GM12864 (cell line): Measurements from ENCODE around the gene EMCN.
"Not testable (repeated sequence)": the region's sequence is repeated elsewhere in the genome, so short reads cannot be mapped to it uniquely, and the experiment has no call there.

Experiments used
- DNase-seq: peaks from one replicate; pipeline ENCODE4 v3.0.0-alpha.2; 2011; ENCODE audit warnings: low read depth
- H3K4me3 ChIP-seq: 2 replicates; pipeline ENCODE4 v1.5.1; 2011; ENCODE audit warnings: mild to moderate bottlenecking, low read depth, low read length, control low read depth
- CTCF ChIP-seq: IDR thresholded peaks from 2 replicates; pipeline ENCODE4 v1.5.1; 2011; ENCODE audit warnings: low read depth, mild to moderate bottlenecking, moderate library complexity, low read length, control low read depth, inconsistent platforms; ENCODE audit errors: missing control alignments

EMCN gene

DNA sequence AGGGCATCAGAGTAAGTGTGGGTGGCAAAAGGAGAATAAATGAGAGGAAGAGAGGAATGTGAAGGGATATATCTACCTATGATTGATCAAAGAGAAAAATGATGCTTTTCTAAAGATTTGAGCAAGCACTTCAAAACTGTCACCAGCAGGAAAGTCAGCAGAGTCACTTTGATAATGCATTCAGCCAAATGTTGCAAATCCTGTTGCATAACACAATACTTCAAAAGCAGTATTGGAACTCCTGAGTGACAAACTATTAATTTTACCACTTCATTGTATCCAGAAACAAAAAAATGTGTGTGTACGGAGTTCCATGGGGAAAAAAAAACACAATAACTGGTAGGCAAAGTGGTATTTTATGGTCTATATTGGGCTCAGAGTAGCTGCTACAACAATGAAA is 160.3 kb downstream of the EMCN start:
- no peak for DNase-seq

DNA sequence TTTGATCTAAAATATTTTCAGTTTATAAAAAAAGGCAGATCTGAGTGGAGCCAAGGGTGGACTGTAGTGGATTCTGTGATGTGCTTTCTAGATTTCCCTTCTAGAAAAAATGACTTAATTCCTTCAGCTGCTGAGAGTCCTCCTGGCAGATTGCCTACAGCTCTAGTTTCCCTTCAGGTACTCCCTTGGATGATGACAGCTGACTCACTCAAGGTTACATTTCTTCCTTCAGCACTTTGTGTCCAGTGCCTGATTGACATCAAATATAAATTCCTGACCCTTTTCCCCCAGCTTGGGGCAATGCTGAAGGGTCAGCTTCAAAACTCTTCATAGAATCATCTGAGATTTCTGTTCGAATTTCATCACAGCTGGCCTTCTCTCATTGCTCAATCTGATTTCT is 161.7 kb downstream of the EMCN start:
- H3K4me3 ChIP-seq: no peak overlapping the region
- TF ChIP-seq CTCF: no peak
- DNase-seq: no peak

More for the DNA sequence above, 160.3 kb downstream of the EMCN start:
- TF ChIP-seq CTCF: no peak
- H3K4me3 ChIP-seq: no peak overlapping the region

DNA sequence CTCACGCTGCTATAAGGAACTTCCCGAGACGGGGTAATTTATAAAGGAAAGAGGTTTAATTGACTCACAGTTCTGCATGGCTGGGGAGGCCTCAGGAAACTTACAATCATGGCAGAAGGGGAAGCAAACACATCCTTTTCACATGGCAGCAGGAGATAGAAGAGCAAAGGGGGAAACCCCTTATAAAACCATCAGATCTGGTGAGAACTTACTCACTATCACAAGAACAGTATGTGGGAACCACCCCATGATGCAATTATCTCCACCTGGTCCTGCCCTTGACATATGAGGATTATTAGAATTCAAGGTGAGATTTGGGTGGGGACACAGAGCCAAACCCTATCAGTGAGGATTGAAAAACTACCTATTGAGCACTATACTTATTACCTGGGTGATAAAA is 165.5 kb downstream of the EMCN start:
- H3K4me3 ChIP-seq, DNase-seq: not testable (repeated sequence)

- H3K4me3 ChIP-seq: no peak overlapping the region
- DNase-seq: no peak
- TF ChIP-seq CTCF: no peak
These were observed 169.3 kb downstream of the EMCN start for GRCh38 chr4:100348473-100348872.

DNA sequence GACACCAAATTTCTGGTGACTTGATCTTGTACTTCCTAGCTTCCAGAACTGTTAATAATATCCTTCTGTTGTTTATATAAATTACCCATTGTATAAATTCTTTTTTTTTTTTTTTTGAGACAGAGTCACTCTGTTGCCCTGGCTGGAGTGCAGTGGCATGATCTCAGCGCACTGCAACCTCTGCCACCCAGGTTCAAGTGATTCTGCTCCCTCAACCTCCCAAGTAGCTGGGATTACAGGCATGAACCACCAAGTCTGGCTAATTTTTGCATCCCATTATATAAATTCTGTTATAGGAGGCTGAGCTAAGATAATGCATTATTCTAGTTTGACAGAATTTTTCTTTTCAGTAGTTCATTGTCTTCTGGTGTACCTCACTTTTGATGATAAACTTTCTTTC is 170.6 kb downstream of the EMCN start:
- DNase-seq: no peak
- H3K4me3 ChIP-seq: no peak overlapping the region
- TF ChIP-seq CTCF: no peak

- no peak for TF ChIP-seq CTCF
- H3K4me3 ChIP-seq: no peak overlapping the region
- no peak for DNase-seq
These were observed 172.2 kb downstream of the EMCN start for GRCh38 chr4:100345585-100345984.
